Skeletal muscle tissue (tissue), 4 donors: ENCODE data around the gene FHIT. TPM values are rescaled to one million over a fixed set of nuclear protein-coding genes. Genes with fewer than 3 reads are reported as not detected.

Source experiments
- H3K27ac ChIP-seq: one replicate; pipeline ENCODE4 v1.7.0; 2013; ENCODE audit warnings: mild to moderate bottlenecking, low read depth, low read length, inconsistent platforms
- H3K27me3 ChIP-seq, 3 donors: one replicate each; pipeline ENCODE4 v1.7.0; 2013; ENCODE audit warnings: low read length in 3 of 3; ENCODE audit not compliant: control insufficient read depth in 3 of 3, insufficient read depth in 3 of 3
- H3K36me3 ChIP-seq, 3 donors: one replicate each; pipeline ENCODE4 v1.7.0; 2013; ENCODE audit warnings: low read length in 3 of 3; ENCODE audit not compliant: control insufficient read depth in 3 of 3, insufficient read depth in 3 of 3
- H3K4me1 ChIP-seq, 3 donors: one replicate each; pipeline ENCODE4 v1.7.0; 2013; ENCODE audit warnings: low read length in 3 of 3, mild to moderate bottlenecking in 3 of 3; ENCODE audit not compliant: control insufficient read depth in 3 of 3, insufficient read depth in 3 of 3
- H3K4me3 ChIP-seq, 3 donors: one replicate each; pipeline ENCODE4 v1.7.0; 2013; ENCODE audit warnings: low read length in 3 of 3
- H3K9ac ChIP-seq, 3 donors: one replicate each; pipeline ENCODE4 v1.7.0; 2013; ENCODE audit warnings: low read length in 3 of 3, mild to moderate bottlenecking in 3 of 3, moderate library complexity in 2 of 3, low read depth in 1 of 3
- H3K9me3 ChIP-seq, 3 donors: one replicate each; pipeline ENCODE4 v1.7.0; 2013; ENCODE audit warnings: low read length in 3 of 3; ENCODE audit not compliant: control insufficient read depth in 3 of 3
- total RNA-seq: library from RNA; depleted of rRNA; stranded (reverse); fragments of >200 nt; gene quantifications from one replicate; pipeline ENCODE4 v1.2.3, GENCODE V29; 2014
- donor health status: Osteomylitis.

The FHIT gene
- total RNA-seq, 1 donor from 2014 or later, result 4.2 TPM

DNA sequence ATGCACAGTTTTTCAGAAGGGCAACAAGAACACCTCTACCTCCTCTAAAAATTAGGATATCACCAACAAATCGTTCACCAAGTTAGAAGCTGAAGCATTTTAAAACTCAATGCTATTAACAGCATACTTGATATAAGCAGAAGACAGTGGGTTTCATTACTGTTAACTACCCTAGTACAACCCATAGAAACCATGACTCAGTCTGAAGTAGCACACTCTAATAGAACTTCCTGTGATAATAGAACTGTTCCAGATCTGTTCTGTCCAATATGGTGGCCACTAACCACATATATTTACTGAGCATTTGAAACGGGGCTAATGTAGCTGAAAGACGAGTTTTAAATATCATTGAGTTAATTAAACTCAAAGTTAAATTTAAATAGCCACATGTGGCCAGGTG lies 1075.6 kb downstream of the FHIT start:
- Histone ChIP-seq H3K36me3 (no peaks in the 10 kb centered on the region), H3K27ac (no peak overlapping the region)

DNA sequence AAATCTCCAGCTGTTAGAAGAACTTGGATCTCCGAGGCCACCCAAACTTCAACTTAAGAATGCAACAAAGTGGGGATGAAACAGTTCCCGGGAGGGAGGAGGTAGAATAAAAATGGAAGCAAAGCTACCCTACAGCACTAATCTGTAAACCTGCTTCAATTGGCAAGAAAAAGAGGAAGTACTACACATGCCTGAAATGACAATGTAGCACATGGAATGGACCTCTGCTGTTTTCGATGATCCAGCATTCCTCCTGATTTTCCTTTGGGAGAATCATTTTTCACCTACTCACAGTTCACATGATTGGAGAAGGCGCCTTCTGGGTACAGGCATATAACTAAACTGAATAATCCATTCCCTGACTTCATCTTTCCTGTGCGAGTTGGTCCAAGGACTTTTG lies 1081.5 kb downstream of the FHIT start:
- no peak overlapping the region for H3K9ac ChIP-seq
- no peaks in the 10 kb centered on the region for H3K4me1 ChIP-seq
- H3K4me3 ChIP-seq, result no peak overlapping the region
- no peaks in the 10 kb centered on the region for H3K9me3 ChIP-seq
- no peaks in the 10 kb centered on the region for H3K36me3 ChIP-seq
- H3K27me3 ChIP-seq, result no peaks in the 10 kb centered on the region
- H3K27ac ChIP-seq, result no peak overlapping the region

More for the DNA sequence above, 1075.6 kb downstream of the FHIT start:
- Histone ChIP-seq H3K4me3 (no peak overlapping the region), H3K9ac (no peak overlapping the region), H3K4me1 (no peaks in the 10 kb centered on the region), H3K9me3 (no peaks in the 10 kb centered on the region), H3K27me3 (no peaks in the 10 kb centered on the region)

DNA sequence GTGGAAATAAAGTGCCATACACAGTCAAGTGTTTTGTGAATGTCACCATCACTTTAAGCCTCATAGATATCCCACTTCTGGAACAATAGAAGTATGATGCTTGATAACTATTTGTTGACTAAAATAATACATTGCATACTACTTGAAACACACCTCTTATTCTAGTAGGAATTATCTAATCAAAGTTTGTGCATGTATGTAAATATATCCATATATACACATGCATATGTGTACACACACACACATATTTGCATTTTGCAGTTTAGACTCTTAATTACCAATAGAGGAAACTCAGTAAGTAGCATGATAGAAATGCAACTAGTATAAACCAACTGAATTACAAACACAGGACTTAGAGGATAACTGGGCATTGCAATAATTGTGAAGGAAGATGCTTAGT lies 1084.1 kb downstream of the FHIT start:
- H3K36me3 ChIP-seq, result no peaks in the 10 kb centered on the region
- H3K9ac ChIP-seq, result no peak overlapping the region
- H3K4me1 ChIP-seq, result no peaks in the 10 kb centered on the region
- no peak overlapping the region for H3K27ac ChIP-seq
- H3K9me3 ChIP-seq, result no peaks in the 10 kb centered on the region
- H3K4me3 ChIP-seq, result no peak overlapping the region
- H3K27me3 ChIP-seq, result no peaks in the 10 kb centered on the region

DNA sequence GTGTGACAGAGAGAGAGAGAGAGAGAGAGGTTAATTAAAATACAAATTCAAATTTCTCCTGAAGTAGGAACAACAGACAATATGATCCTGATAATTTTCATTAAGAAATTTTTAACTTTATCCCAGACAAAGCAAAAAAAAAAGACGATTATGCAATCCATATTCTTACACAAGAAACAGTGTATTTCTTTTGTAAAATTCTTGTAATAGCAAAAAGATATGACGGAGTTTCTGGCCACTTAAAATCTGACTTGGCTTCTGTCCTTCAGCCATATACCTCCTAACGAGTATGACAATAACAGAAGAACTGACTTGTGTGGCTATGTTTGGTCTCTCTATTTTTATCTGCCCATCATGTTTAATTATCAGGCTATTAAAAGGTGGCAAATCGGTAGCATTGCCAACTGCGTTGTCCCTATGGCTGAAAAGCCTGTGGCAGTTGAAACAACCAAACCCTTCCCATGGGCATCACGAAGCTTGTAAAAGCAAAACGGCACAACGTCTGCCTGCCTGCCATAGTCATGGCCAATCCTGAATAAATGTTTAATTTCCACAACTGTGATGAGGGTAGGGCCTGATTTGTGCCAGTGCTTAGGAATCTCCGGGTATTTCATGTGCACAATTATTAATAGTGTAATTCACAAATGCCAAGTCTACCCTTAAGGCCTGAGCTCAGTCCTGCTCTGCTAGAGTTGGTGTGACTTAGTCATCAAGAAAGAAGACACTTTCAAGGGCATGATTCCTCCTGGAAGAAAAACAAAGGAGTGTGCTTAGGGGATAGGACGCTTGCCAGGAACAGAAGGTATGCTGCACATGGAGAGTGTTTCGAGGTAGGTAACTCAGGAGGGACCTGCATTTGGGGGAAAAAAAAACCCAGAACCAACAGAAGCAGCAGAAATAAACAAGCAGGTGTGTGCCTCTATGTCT lies 1090.2 kb downstream of the FHIT start:
- Histone ChIP-seq H3K9ac (no peak overlapping the region), H3K4me3 (no peak overlapping the region), H3K9me3 (no peaks in the 10 kb centered on the region), H3K27ac (no peak overlapping the region), H3K36me3 (no peaks in the 10 kb centered on the region), H3K4me1 (no peaks in the 10 kb centered on the region), H3K27me3 (no peaks in the 10 kb centered on the region)

DNA sequence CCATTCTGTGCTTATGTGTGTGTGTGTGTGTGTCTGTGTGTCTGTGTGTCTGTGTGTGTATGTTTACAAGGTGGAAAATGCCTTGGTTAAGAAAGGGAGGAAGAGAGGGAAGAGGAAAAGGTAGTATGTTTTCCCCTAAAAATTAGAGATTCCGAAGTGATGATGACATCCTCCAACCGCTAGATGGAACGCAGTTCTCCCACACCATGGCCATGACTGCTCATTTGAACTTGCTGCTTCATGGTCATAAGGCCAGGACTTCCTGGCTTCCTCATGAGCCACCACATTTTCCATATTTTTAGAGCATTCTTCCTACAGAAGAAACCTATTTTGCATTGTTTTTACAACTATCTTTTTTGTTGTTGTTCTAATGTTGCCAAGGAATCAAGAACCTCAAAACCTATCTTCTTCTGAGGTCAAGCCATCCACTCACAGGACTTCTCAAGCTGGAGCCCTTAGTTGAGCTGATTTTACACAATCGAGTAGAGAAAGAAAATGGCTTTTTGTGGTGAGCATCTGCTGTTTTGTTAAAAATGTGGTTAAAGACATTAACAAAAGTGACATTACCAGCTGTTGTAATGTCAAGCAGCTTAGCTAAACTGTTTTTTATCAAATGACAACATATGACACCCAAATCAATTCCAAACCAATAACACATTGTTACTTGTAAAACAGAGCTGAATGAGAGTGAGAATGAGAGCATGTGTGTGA lies 1091.0 kb downstream of the FHIT start:
- no peaks in the 10 kb centered on the region for H3K27me3 ChIP-seq
- no peaks in the 10 kb centered on the region for H3K9me3 ChIP-seq
- no peak overlapping the region for H3K27ac ChIP-seq
- H3K36me3 ChIP-seq, result no peaks in the 10 kb centered on the region
- no peak overlapping the region for H3K9ac ChIP-seq
- H3K4me3 ChIP-seq, result no peak overlapping the region
- H3K4me1 ChIP-seq, result no peaks in the 10 kb centered on the region

DNA sequence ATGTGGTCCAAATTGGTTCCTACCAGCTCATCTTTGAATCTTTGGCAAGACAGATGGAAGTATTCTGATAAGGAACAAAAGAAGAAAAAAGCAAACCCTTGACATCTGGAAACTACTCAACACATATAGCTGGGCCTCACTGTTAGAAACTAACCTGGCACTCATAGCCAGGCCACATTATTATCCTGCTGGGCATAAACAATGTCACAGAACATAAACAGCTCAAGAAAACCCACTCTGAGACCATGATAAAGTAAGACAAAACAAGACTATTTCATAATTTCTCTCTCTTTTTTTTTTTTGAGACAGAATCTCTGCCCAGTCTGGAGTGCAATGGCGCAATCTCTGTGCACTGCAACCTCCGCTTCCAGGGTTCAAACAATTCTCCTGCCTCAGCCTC lies 1093.2 kb downstream of the FHIT start:
- Histone ChIP-seq H3K27me3 (no peaks in the 10 kb centered on the region), H3K36me3 (no peaks in the 10 kb centered on the region), H3K4me1 (no peaks in the 10 kb centered on the region), H3K4me3 (no peak overlapping the region), H3K9me3 (no peaks in the 10 kb centered on the region), H3K27ac (no peak overlapping the region), H3K9ac (no peak overlapping the region)

DNA sequence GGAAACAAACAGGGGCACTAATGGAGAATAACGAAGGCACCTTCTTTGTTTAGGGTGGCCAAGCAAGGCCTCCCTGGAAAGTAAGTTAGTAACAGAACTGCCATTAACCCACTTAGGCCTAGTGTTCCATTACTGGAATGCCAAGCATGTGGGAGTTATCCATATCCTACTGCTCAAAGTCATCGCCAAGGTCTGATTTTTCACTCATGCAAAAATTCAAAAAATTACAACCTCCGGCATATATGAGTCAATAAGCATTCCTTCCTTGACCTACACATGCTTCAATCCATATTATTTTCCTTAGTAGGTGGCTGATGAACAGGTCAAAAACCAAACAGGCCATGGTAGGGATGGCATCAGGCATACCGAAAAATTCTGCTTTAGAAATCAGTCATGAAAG lies 1097.2 kb downstream of the FHIT start:
- Histone ChIP-seq H3K4me3 (no peak overlapping the region), H3K27me3 (no peaks in the 10 kb centered on the region), H3K9me3 (no peaks in the 10 kb centered on the region), H3K36me3 (no peaks in the 10 kb centered on the region), H3K9ac (no peak overlapping the region), H3K27ac (no peak overlapping the region), H3K4me1 (no peaks in the 10 kb centered on the region)

DNA sequence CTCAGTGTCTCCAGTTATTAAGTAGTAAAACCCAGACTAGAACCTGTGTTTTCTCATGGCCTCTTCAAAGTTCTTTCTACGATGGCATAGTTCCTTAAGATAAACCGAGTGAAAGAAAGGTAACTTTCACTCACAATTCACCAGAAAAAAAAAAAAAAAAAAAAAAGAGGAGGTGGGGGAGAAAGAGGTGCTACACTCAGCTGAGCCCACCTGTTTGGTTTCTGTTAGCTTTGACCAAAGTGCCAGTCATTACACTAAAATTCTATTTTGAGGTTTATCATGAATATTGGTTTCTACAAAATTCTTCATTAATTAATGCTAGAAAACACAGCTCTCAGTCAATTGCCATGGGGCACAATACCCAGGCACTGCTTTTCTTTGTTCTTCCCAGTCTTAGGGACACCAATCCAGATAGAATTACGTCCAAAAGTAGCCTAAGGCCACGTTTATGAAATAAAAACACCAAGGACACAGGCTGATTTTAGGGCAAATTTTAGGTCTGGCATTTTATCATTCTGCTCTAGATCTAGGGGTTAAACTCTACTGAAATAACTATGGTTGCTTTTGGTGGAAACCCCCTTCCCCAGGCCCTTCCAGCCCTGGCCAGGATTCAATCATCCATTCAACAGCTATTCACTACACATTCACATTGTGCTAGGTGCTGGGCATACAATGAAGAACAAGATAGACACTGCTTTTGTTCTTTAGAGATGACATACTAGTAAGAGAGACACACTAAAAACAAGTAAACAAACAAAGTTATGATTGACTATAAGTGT lies 1097.8 kb downstream of the FHIT start:
- H3K4me3 ChIP-seq, result no peak overlapping the region
- no peak overlapping the region for H3K9ac ChIP-seq
- no peaks in the 10 kb centered on the region for H3K27me3 ChIP-seq
- H3K4me1 ChIP-seq, result no peaks in the 10 kb centered on the region
- H3K27ac ChIP-seq, result no peak overlapping the region
- no peaks in the 10 kb centered on the region for H3K36me3 ChIP-seq
- H3K9me3 ChIP-seq, result no peaks in the 10 kb centered on the region

DNA sequence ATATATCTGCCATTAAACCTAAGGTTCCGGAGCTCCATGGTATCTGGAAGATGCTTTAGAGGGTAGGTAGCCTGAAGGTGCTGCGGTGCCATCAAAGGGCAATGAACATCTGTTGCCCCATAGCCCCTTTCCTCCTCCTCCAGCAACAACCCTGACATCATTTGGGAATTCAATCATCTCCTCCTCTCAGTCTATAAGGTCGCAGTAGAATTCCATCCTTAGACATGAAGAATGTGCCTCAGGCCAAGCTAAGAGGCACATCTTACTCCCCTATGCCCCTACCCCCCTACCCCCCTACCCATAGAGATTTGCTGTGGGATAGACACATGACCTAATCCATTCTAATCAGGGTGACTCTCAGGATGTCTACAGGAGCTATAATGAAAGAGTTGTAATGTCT lies 1101.8 kb downstream of the FHIT start:
- no peak overlapping the region for H3K9ac ChIP-seq
- H3K27ac ChIP-seq, result no peak overlapping the region
- H3K9me3 ChIP-seq, result no peaks in the 10 kb centered on the region
- H3K27me3 ChIP-seq, result no peaks in the 10 kb centered on the region
- no peaks in the 10 kb centered on the region for H3K4me1 ChIP-seq
- H3K36me3 ChIP-seq, result no peaks in the 10 kb centered on the region
- no peak overlapping the region for H3K4me3 ChIP-seq
